Endothelial cell (in vitro differentiated cells): ENCODE results near the gene SORCS3. TPM values are rescaled to one million over a fixed set of nuclear protein-coding genes. Genes with fewer than 3 reads are reported as not detected.

Experiments used
- DNase-seq: peaks from one replicate; pipeline ENCODE4 v3.0.0; 2021; ENCODE audit warnings: low spot score
- H3K27ac Mint-ChIP-seq: one replicate; pipeline ENCODE4 v1.8.0; 2021; ENCODE audit warnings: mixed read lengths, inconsistent platforms; ENCODE audit not compliant: unreplicated experiment
- H3K27me3 Mint-ChIP-seq: one replicate; pipeline ENCODE4 v1.8.0; 2021; ENCODE audit warnings: mild to moderate bottlenecking, moderate library complexity, mixed read lengths, inconsistent platforms; ENCODE audit not compliant: unreplicated experiment
- H3K36me3 Mint-ChIP-seq: one replicate; pipeline ENCODE4 v1.8.0; 2021; ENCODE audit warnings: mild to moderate bottlenecking, low read depth, mixed read lengths, inconsistent platforms; ENCODE audit not compliant: unreplicated experiment
- H3K4me1 Mint-ChIP-seq: one replicate; pipeline ENCODE4 v1.8.0; 2021; ENCODE audit warnings: mild to moderate bottlenecking, mixed read lengths, inconsistent platforms; ENCODE audit not compliant: unreplicated experiment
- H3K4me3 Mint-ChIP-seq: one replicate; pipeline ENCODE4 v1.8.0; 2021; ENCODE audit warnings: mild to moderate bottlenecking, mixed read lengths, inconsistent platforms; ENCODE audit not compliant: unreplicated experiment
- H3K9me3 Mint-ChIP-seq: one replicate; pipeline ENCODE4 v1.8.0; 2021; ENCODE audit warnings: mixed read lengths, inconsistent platforms; ENCODE audit not compliant: unreplicated experiment
- total RNA-seq: library from RNA; stranded (reverse); fragmentation: NEBNext Ultra II Directional; extraction: Animal tissue kit (Norgen Biotek cat#: 25700); gene quantifications from one replicate; pipeline ENCODE4 v1.2.1, GENCODE V29; 2021; ENCODE audit not compliant: unreplicated experiment
- TF ChIP-seq, protein P1 (sequence below): fragments of 200-600 bp; sonication (generic); IDR thresholded peaks from one replicate; pipeline ENCODE4 v1.5.0; 2021; ENCODE audit warnings: antibody characterized with exemption; ENCODE audit not compliant: unreplicated experiment

SORCS3 gene
- total RNA-seq, 1 donor from 2014 or later = not detected

- Mint-ChIP-seq H3K9me3 (no peaks in the 10 kb centered on the region), H3K4me3 (no peak overlapping the region), H3K4me1 (no peaks in the 10 kb centered on the region), H3K27me3 (no peaks in the 10 kb centered on the region), H3K36me3 (no peaks in the 10 kb centered on the region), H3K27ac (no peak overlapping the region)
- no peak for DNase-seq
- TF ChIP-seq, protein P1, sequence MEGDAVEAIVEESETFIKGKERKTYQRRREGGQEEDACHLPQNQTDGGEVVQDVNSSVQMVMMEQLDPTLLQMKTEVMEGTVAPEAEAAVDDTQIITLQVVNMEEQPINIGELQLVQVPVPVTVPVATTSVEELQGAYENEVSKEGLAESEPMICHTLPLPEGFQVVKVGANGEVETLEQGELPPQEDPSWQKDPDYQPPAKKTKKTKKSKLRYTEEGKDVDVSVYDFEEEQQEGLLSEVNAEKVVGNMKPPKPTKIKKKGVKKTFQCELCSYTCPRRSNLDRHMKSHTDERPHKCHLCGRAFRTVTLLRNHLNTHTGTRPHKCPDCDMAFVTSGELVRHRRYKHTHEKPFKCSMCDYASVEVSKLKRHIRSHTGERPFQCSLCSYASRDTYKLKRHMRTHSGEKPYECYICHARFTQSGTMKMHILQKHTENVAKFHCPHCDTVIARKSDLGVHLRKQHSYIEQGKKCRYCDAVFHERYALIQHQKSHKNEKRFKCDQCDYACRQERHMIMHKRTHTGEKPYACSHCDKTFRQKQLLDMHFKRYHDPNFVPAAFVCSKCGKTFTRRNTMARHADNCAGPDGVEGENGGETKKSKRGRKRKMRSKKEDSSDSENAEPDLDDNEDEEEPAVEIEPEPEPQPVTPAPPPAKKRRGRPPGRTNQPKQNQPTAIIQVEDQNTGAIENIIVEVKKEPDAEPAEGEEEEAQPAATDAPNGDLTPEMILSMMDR = no peak
These were observed 554.7 kb downstream of the SORCS3 start for GRCh38 chr10:105195831-105196230.

DNA sequence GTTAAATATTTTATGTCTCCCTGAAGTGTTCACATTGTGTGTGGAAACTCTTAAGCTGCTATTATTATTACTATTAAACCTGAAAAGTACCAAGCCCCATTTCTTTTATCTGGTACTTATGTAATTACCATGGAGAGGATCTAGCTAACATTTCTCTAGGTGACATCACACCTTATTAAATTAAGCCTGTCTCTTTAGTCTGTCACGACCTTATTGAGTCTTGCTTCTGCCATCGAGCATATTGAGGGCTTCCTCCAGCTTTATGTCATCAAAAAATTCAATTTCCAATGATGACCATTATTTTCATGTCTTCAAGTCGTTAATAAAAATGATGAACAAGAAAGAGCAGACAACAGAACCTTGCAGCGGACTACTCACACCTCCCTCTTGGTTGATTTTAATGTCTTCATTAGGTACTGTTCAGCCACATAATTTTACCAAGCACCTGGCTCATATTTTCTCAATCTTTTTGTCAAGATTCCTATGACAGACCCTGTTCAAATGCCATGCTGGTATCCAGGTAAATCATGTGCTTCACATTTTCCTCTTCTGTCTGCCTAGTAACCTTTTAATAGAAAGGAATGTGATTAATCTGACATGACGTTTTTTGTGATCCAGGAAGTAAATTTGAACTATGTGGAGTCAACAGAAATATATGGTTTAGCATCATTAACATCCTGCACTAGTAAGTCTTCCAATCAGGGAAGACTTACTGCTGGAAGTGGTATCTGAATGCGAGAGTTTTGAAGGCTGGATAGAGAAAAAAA lies 556.7 kb downstream of the SORCS3 start:
- DNase-seq = no peak
- Mint-ChIP-seq H3K27ac (no peak overlapping the region), H3K9me3 (no peaks in the 10 kb centered on the region), H3K27me3 (no peaks in the 10 kb centered on the region), H3K4me1 (no peaks in the 10 kb centered on the region), H3K4me3 (no peak overlapping the region), H3K36me3 (no peaks in the 10 kb centered on the region)
- TF ChIP-seq, protein P1 = no peak

DNA sequence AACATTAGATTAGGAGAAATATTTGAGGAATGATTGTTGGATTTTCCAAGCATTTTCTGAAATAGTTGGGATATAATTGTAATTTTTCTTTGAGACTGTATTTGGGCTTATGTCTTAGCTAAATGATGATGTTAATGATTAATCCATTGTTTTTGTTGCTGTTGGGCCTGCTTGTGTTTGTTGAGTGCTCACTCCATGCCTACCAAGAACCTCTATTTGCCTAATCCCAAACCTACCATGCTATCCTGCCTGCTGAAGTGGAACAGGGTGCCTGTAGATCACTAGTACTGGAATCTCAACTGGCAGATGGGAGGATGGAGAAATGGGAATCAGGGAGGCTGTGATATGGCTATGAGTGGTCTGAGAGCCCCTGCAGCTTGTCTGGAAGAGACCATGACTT lies 565.5 kb downstream of the SORCS3 start:
- Mint-ChIP-seq H3K4me3 (no peak overlapping the region), H3K27me3 (no peaks in the 10 kb centered on the region), H3K4me1 (peaks cover 13% of the 10 kb centered on the region), H3K9me3 (no peaks in the 10 kb centered on the region), H3K27ac (no peak overlapping the region), H3K36me3 (no peaks in the 10 kb centered on the region)
- TF ChIP-seq, protein P1 = no peak
- DNase-seq = no peak

DNA sequence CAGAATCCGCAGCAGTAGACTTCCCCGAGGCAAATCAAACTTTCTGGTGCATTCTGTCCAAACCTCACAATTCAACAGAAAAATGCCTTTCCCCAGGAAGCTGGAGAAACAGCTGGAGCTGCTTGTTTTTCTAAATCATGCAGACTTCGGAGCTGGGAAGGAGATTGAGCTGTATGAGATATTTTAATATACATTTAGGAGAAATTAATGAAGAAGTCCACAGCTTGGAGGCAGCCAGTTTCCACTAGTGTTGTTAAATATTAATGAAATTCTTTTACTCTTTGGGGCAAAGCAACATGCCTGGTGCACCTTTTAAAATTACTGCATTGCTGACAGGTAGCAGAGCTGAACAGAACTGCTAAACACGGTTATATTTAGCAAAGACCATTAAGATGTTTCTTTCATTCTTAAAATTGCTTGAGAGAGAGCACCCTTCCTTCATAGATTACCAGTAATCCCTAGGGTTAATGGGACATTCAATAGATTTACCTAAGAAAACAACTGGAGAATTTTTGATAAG lies 566.4 kb downstream of the SORCS3 start:
- DNase-seq = no peak
- TF ChIP-seq, protein P1 = no peak
- H3K9me3 Mint-ChIP-seq = no peaks in the 10 kb centered on the region
- peaks cover 15% of the 10 kb centered on the region for H3K4me1 Mint-ChIP-seq
- H3K27me3 Mint-ChIP-seq = no peaks in the 10 kb centered on the region
- no peak overlapping the region for H3K4me3 Mint-ChIP-seq
- H3K36me3 Mint-ChIP-seq = no peaks in the 10 kb centered on the region
- H3K27ac Mint-ChIP-seq = no peak overlapping the region

DNA sequence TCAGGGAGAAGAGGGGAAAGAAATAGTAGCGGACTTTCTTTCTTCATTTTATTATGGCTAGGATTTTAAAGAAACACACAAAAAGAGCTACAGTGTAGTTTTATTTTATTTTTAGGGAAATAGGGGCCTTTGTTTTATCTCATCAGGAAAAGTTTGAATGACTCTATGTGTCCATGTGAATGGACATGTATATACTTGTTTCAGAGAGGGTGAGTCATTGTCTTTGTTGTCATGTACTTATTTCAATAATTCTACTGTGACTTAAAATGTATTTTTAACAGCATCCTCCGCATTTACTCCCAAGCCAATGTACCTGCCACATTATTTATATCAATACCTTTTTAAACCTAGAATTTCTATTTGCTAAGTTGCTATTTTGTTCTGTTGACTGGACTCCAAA lies 569.5 kb downstream of the SORCS3 start:
- H3K4me3 Mint-ChIP-seq = no peak overlapping the region
- TF ChIP-seq, protein P1 = no peak
- H3K4me1 Mint-ChIP-seq = peaks cover 15% of the 10 kb centered on the region
- DNase-seq = no peak
- no peaks in the 10 kb centered on the region for H3K9me3 Mint-ChIP-seq
- no peaks in the 10 kb centered on the region for H3K27me3 Mint-ChIP-seq
- no peak overlapping the region for H3K27ac Mint-ChIP-seq
- no peaks in the 10 kb centered on the region for H3K36me3 Mint-ChIP-seq
